Measurements from ENCODE around the gene BBS1.
A peak's percentile ranks its signal among the peaks of the same experiment; 100 is the strongest.

BBS1 gene

DNA sequence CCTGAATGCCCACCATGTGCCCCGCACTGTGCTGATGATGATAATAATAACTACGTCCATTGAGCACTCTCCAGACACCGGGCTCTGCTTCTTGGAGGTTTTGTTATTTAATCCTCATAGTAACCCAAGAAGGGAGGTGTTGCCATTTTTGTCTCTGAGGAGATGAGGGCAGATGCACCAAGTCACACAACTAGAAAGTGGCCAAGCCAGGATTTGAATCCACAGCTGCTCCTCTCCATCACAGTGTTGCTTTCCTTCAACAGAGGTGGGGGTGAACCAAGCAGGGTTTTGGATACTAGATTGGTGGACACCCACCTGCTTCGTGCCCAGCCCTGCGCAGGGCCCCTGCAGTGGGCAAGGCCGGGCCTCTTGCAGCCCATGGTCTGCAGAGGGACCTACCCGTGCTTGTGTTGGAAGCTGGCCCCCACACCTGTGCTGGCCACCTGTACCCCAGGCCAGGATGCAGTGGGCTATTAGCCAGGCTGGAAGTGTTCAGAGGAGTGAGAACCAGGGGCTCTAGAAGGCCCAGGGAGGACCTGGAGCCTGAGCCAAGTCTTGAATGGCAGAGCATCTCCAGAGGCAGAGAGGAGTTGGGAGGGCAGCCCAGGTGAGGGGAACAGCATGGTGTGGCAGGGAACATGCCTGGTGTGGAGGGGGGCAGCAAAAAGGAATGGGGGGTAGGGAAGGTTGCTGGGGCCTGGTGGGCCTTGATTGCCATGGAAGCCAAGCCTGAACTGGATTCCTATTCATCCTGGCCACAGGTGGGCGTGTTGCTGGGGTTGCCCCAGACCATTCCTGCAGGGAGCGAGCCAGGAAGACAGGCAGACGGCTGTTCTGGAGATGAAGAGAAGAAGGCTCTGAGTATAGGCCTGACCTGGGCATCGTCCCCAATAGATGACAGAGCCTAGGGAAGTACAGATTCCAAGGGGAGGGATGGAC, 32.9 kb upstream of the BBS1 start:
- no peak for DNase-seq

GRCh38 chr11:66478729-66479393, 31.6 kb upstream of the BBS1 start:
- DNase-seq, result no peak

- peak; percentile 52 for DNase-seq
Observed at GRCh38 chr11:66479394-66480116, 30.9 kb upstream of the BBS1 start.

GRCh38 chr11:66480117-66480938, 30.1 kb upstream of the BBS1 start, which contains the start of gene DPP3:
DPP3 (plus strand) TSS chr11:66480434; CDS start chr11:66482201, 1,767 bp downstream.
- DNase-seq, result peak; percentile 96

DNA sequence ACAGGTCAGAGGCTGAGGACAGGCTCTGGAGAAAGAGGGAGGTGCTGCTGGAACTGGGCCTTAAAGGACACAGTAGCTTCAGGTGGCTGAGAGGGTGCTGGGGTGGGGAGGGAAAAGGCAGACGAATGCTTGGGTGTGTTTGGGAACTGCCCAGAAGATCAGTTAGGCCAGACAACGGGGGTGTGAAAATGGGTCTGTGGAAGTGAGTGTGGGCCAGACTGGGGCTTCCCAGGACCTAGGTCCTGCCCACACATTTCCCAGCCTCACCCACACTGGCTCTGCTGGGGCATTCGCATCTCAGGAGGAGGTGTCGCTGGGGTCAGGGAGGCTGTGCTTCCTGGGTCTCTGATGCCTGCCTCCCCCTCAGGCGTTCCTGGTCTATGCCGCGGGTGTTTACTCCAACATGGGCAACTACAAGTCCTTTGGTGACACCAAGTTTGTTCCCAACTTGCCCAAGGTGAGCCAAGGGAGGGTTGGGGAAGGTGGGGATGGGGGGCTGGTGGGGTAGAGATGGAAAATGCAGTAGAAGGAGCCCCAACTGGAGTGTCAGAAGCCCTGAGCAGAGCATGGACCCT, 25.5 kb upstream of the BBS1 start:
- no peak for DNase-seq

GRCh38 chr11:66488957-66489356, 21.5 kb upstream of the BBS1 start:
- no peak for DNase-seq

- DNase-seq, result no peak
Observed at GRCh38 chr11:66489636-66490035, 20.8 kb upstream of the BBS1 start.

DNA sequence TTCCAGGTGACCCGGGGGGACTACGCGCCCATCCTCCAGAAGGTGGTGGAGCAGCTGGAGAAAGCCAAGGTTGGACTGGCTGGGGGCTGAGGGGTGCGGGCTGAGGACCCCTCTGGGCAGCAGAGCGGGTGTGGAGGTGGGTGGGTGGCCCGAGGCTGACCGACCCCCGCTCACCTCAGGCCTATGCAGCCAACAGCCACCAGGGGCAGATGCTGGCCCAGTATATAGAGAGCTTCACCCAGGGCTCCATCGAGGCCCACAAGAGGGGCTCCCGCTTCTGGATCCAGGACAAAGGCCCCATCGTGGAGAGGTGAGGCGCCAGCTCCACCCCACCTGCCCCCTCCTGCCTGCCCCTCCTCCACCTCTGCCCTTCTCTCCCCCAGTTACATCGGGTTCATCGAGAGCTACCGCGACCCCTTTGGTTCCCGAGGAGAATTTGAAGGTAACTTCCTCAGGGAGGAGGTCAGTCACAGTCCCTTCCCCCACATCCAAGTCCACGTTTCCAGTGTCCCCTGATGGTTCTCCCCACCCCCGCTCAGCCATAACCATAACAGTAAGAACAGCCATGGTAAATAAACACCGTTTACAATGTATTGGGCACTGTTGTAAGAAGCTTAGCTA, 19.0 kb upstream of the BBS1 start:
- no peak for DNase-seq

DNA sequence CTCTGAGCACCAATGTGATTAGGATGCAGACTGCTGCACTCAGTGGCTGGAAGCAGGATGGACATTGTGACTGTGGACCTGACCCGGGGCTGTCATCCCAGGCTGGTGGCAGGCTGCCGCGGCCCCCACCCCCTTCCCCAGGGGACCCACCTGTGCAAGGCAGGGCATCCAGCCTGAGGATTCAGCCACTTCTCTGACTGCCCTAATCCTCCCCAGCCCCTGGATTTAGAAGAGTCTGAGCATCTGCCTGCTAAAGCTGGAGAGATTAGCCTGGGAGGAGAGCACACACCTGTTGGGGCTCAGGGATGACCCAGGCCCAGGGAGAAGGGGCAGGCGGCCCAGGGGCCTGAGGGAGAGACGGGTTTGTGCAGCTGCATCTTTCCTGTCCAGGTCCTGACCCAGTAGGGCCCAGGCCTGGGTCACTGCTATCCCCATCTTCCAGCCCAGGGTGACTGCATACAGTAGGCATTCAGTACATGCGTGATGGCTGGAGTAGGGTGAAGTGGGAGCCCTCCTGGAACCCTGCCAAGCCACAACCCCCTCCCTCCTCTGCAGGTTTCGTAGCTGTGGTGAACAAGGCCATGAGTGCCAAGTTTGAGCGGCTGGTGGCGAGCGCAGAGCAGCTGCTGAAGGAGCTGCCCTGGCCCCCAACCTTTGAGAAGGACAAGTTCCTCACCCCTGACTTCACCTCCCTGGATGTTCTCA, 18.1 kb upstream of the BBS1 start:
- DNase-seq, result no peak

GRCh38 chr11:66493130-66493529, 17.3 kb upstream of the BBS1 start:
- DNase-seq, result no peak

GRCh38 chr11:66494458-66494857, 16.0 kb upstream of the BBS1 start:
- no peak for DNase-seq

DNA sequence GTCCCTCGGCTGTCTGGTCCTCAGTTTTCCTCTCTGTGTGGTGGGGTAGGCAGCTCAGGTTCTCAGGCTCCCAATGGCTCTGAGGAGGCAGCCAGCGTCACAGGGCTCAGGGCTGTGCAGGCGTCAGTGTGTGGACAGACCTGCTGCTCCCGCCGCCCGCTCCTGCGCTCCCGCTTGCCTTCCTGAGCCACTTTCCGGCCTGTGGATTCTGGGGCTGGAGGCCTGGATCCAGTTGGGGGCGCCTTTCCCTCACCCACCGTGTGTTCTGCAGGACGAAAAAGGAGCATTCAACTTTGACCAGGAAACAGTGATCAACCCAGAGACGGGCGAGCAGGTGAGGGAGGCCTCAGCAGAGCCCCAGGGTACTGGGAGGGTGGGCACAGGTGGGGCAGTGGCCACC, 15.5 kb upstream of the BBS1 start:
- DNase-seq, result no peak

- DNase-seq, result no peak
Observed at GRCh38 chr11:66495401-66495854, 15.0 kb upstream of the BBS1 start.

DNA sequence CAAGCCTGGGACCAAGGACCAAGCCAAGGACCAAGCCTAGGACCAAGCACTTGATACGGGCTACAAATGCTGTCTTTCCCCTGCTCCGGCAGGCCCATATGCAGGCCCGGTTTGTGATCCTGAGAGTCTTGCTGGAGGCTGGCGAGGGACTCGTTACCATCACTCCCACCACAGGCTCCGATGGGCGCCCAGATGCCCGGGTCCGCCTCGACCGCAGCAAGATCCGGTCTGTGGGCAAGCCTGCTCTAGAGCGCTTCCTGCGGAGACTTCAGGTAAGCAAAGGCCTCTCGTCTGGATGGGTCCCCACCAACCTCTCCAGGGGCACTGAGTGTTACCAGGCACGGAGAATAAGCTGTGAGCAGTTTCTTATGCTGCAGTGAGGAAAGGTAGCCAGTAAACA, 13.2 kb upstream of the BBS1 start:
- no peak for DNase-seq

DNA sequence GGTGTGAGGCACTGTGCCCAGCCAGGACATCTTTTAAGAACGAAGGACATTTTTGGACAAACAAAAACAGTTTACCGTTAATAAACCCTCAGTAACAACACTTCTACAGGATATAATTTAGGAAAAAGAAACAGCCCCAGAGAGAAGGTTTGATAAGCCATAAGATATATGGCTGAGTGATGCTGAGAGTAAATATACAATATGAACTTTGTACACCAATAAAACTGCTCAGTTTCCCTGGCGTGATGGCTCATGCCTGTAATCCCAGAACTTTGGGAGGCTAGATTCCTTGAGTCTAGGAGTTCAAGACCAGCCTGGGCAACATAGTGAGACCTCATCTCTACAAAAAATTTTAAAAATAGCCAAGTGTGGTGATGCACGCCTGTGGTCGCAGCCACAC, 11.9 kb upstream of the BBS1 start:
- DNase-seq, result no peak

- no peak for DNase-seq
Observed at GRCh38 chr11:66505276-66505816, 5.1 kb upstream of the BBS1 start.

GRCh38 chr11:66509131-66509561, 1.3 kb upstream of the BBS1 start:
- no peak for DNase-seq

DNA sequence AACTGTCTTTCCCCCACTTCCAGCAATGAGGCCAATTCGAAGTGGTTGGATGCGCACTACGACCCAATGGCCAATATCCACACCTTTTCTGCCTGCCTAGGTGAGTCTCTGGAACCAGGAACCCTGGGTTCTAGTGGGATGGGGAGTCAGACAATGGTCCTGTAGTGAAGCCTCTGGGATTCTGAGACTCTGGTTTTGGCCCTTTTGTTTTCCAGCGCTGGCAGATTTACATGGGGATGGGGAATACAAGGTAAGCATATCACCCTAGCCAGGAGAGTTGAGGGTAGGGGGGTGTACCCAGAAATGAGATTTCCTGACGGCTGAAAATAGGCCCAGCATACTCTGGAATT, 530 bp downstream of the BBS1 start:
- no peak for DNase-seq

GRCh38 chr11:66523611-66524010, 13.2 kb downstream of the BBS1 start:
- DNase-seq, result no peak

DNA sequence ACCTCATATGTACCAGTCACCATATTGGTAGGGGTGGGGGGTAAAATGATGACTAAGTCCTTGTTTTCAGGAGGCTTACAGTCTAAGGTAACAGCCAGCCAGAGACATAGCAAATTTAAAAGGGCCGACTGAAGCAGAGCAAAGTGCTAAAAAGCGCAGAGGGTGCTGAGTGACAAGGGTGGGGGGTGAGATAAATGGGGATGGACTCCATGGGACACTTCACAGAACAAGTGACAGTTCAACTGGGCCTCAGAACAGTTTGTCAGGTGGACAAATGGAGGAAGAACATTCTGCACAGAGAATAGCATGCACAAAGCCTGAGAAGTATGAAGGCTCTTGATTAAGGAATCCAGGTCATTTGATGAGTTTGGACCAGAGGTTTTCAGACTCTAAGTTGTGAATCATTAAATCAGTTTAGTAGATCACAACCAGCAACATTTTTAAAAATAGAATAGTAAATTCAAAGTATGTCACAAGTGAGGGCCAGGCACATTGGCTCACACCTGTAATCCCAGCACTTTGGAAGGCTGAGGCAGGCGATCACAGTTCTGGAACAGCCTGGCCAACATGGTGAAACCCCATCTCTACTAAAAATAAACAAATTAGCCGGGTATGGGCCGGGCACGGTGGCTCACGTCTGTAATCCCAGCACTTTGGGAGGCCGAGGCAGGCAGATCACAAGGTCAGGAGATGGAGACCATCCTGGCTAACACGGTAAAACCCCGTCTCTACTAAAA, 14.0 kb downstream of the BBS1 start:
- DNase-seq, result no peak
